Upper lobe of right lung (tissue), 1 donor: ENCODE data around the gene ZC3H10. TPM values are rescaled to one million over a fixed set of nuclear protein-coding genes. Genes with fewer than 3 reads are reported as not detected.
"Not testable (repeated sequence)": the region's sequence is repeated elsewhere in the genome, so short reads cannot be mapped to it uniquely, and the experiment has no call there.

Experiments
- ATAC-seq: fragments of 200-7000 bp; cut with Tn5 transposase; one replicate; pipeline ENCODE4 v1.9.1; 2020; ENCODE audit warnings: mild to moderate bottlenecking, moderate library complexity
- DNase-seq: peaks from one replicate; pipeline ENCODE4 v3.0.0-alpha.2; 2020
- H3K27ac ChIP-seq: fragments of 200-600 bp; one replicate; pipeline ENCODE4 v1.8.0; 2022
- H3K27me3 ChIP-seq: fragments of 200-600 bp; one replicate; pipeline ENCODE4 v1.8.0; 2022; ENCODE audit warnings: mild to moderate bottlenecking
- H3K36me3 ChIP-seq: fragments of 200-600 bp; one replicate; pipeline ENCODE4 v1.8.0; 2022
- H3K4me1 ChIP-seq: fragments of 200-600 bp; one replicate; pipeline ENCODE4 v1.8.0; 2022
- H3K4me3 ChIP-seq: fragments of 200-600 bp; one replicate; pipeline ENCODE4 v1.8.0; 2022; ENCODE audit warnings: mild to moderate bottlenecking
- H3K9me3 ChIP-seq: fragments of 200-600 bp; one replicate; pipeline ENCODE4 v1.8.0; 2022
- intact Hi-C: fragments of 100-400 bp; cut with DNase I; formaldehyde crosslinking; loops from one replicate; pipeline ENCODE4 v1.11.0; 2022
- total RNA-seq: library from RNA; stranded (reverse); fragmentation: NEBNext Ultra II Directional; extraction: Animal tissue kit (Norgen Biotek cat#: 25700); gene quantifications from one replicate; pipeline ENCODE4 v1.2.1, GENCODE V29; 2021
- TF ChIP-seq, protein P1 (sequence below): fragments of 200-600 bp; IDR thresholded peaks from one replicate; pipeline ENCODE4 v1.8.0; 2022; ENCODE audit warnings: antibody characterized with exemption
- donor health status: DM: no; HTN: yes; CAD: no; lungs with severe emphysema.

The ZC3H10 gene
- total RNA-seq, 1 donor from 2014 or later: 8.4 TPM

DNA sequence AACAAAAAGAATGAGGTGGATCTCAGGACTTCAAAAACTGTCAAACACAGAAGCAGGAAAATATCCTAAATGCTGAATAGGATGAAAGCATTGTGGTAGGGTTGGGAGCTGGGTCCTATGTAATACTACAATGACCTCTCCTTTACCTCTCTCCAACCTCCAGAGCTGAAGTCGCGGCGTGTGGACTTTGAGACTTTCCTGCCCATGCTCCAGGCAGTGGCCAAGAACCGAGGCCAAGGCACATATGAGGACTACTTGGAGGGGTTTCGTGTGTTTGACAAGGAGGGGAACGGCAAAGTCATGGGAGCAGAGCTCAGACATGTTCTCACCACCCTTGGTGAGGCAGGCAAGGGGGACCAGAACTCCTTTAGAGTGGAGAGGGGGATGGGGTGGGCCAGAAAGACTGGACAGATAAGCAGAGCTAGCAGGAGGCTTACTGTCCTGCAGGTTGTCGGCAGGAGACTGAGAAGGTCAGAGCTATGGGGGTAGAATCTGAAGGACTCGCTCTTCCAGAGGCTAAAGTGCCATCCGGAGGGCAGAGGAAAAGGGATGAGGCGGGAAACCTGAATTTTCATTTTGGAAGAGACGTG is 37.3 kb downstream of the ZC3H10 start:
- no peak for ATAC-seq
- DNase-seq: no peak
- H3K4me1 ChIP-seq: peaks cover 25% of the 10 kb centered on the region
- H3K36me3 ChIP-seq: peaks cover 9% of the 10 kb centered on the region
- intact Hi-C loops: no loop called here
- no peak overlapping the region for H3K27ac ChIP-seq
- H3K9me3 ChIP-seq: no peaks in the 10 kb centered on the region
- no peak overlapping the region for H3K4me3 ChIP-seq
- TF ChIP-seq, protein P1, sequence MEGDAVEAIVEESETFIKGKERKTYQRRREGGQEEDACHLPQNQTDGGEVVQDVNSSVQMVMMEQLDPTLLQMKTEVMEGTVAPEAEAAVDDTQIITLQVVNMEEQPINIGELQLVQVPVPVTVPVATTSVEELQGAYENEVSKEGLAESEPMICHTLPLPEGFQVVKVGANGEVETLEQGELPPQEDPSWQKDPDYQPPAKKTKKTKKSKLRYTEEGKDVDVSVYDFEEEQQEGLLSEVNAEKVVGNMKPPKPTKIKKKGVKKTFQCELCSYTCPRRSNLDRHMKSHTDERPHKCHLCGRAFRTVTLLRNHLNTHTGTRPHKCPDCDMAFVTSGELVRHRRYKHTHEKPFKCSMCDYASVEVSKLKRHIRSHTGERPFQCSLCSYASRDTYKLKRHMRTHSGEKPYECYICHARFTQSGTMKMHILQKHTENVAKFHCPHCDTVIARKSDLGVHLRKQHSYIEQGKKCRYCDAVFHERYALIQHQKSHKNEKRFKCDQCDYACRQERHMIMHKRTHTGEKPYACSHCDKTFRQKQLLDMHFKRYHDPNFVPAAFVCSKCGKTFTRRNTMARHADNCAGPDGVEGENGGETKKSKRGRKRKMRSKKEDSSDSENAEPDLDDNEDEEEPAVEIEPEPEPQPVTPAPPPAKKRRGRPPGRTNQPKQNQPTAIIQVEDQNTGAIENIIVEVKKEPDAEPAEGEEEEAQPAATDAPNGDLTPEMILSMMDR: no peak
- H3K27me3 ChIP-seq: no peaks in the 10 kb centered on the region

DNA sequence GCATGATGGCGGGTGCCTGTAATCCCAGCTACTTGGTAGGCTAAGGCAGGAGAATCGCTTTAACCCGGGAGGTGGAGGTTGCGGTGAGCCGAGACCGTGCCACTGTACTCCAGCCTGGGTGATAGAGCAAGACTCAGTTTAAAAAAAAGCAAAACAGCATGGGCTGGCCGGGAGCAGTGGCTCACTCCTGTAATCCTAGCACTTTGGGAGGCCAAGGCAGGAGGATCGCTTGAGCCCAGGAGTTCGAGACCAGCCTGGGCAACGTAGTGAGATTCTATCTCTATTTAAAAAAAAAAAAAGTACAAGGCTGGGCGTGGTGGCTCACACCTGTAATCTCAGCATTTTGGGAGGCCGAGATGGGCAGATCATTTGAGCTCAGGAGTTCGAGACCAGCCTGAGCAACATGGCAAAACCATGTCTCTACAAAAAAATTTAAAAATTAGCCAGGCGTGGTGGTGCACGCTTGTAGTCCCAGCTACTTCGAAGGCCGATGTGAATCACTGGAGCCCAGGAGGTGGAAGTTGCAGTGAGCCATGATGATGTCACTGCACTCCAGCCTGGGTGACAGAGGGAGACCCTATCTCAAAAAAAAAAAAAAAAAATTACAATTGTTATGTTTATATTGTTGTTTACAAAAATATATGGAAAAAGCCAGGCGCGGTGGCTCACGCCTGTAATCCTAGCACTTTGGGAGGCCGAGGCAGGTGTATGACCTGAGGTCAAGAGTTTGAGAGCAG is 38.6 kb downstream of the ZC3H10 start:
- H3K27me3 ChIP-seq, H3K9me3 ChIP-seq, DNase-seq, intact Hi-C loops, ATAC-seq: not testable (repeated sequence)
- H3K4me1 ChIP-seq: peaks cover 20% of the 10 kb centered on the region
- H3K4me3 ChIP-seq: peak overlapping the region; percentile 84
- peaks cover 22% of the 10 kb centered on the region for H3K36me3 ChIP-seq
- peak overlapping the region; percentile 96 for H3K27ac ChIP-seq

DNA sequence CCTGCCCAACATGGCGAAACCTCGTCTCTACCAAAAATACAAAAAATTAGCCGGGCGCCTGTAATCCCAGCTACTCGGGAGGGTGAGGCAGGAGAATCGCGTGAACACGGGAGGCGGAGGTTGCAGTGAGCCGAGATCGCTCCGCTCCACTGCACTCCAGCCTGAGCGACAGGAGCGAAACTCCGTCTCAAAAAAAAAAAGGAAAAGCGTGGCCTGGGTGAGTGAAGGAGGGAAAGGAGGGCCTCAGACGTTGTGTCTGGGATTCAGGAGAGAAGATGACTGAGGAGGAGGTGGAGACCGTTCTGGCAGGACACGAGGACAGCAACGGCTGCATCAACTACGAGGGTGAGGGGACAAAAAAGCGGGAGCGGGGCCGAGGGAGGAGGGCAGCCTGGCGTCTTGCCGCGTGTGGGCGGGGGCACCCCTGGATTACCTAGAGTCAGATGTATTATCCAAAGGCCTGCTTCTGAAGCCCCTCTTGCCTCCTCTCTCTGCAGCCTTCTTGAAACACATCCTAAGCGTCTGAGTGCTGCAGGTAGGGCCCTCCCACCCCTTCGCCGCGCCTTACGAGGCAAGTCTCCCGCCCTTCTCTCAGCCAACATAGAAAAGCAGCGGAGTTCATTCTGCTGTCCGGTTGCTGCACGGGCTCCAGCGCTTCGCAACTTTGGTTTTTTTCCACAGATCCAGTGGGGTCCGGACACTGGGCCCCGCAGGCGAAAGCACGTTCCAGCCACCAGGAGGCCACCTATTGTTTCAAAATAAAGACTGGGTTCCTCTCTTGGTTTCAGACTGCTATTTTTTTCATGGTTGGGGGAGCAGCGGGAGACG is 39.3 kb downstream of the ZC3H10 start:
- DNase-seq: peak; percentile 86
- intact Hi-C loops: no loop called here
- Histone ChIP-seq H3K4me1 (peaks cover 19% of the 10 kb centered on the region), H3K36me3 (peaks cover 29% of the 10 kb centered on the region), H3K9me3 (no peaks in the 10 kb centered on the region), H3K27me3 (no peaks in the 10 kb centered on the region), H3K27ac (peak overlapping the region; percentile 96), H3K4me3 (peak overlapping the region; percentile 84)
- TF ChIP-seq, protein P1: peak; percentile 66
- peak; percentile 62 for ATAC-seq

DNA sequence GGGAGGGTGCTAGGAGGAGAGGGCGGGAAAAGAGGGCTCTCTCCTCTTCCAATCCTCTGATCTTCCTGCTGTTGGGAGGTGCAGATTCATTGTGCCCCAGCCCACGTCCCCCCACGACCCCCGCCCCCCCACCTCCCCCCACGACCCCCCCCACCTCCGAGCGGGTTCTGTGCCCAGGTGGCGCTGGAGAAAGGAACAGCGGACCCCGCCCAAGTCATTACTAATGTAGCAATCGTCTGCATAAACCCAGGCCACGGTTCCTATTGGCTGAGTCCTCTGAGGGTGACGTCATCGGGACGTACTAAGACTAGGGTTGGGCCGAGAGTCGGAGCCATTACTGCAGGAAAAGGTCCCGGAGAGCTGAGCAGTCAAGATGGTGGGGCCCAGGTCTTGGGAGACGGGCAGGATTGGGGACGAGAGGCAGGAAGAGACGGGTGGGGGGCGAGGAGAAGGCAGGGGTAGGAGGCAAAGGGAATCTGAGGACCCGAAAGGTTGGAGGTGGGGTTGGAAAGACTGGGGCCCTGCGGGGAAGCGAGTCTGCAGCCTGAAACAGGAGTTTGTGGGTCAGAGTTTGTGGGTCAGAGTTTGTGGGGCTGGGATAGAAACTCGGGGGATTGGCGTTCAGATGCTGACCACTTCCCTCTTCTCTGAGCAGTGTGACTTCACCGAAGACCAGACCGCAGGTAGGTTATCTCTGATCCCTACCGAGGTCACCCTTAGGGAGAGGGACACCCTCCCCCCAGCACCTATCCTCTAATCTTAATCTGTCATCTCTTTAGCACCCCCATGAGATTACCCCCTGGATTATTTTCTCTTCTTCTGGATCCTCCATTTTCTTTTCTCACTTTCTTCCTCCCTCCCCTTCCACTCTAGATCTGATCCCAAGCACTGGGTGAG is 40.2 kb downstream of the ZC3H10 start, which contains the start of gene MYL6:
TSS of gene MYL6 (plus strand) at position 331 of the 897 bp plus-strand sequence. CDS start at position 374, 43 bp downstream.
- H3K36me3 ChIP-seq: peaks cover 38% of the 10 kb centered on the region

DNA sequence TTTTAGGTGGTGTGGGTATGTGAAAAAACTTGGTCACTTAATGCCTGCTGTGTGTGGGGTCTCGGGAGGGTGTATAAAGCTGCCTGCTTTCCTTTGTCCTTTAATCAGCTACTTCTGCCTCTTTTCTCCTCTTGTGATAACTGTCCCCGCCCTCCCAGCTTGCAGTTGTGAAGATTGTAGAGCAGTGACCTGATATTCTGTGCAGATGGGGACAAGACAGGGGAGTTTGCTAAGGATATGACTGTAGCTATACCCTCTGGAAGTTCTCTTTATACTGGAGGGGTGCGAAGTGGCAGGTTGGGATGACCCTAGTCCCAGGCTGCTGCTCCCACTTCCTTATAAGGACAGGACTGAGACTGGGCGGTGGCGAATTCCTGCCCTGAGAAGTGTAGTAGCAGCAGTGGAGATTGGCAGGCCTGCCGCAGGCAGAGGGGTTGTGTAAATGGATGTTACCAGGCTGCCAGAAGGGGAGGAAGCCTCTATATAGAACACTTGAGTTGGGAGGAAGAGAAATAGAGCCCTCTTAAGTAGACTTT is 40.9 kb downstream of the ZC3H10 start:
- ATAC-seq (peak; percentile 75), DNase-seq (peak; percentile 88)
- no peaks in the 10 kb centered on the region for H3K27me3 ChIP-seq

More for the DNA sequence above, 40.2 kb downstream of the ZC3H10 start, which contains the start of gene MYL6:
- intact Hi-C loops: no loop called here
- H3K4me3 ChIP-seq: peak within 1 kb of the TSS; percentile 84
- H3K27ac ChIP-seq: peak within 1 kb of the TSS; percentile 96
- TF ChIP-seq, protein P1: no peak
- H3K9me3 ChIP-seq: no peaks in the 10 kb centered on the region
- ATAC-seq (peak; percentile 88), DNase-seq (peak; percentile 93)
- H3K27me3 ChIP-seq: no peaks in the 10 kb centered on the region
- peaks cover 21% of the 10 kb centered on the region for H3K4me1 ChIP-seq

More for the DNA sequence above, 40.9 kb downstream of the ZC3H10 start:
- intact Hi-C loops: no loop called here
- peak overlapping the region; percentile 84 for H3K4me3 ChIP-seq
- H3K4me1 ChIP-seq: peaks cover 21% of the 10 kb centered on the region
- H3K9me3 ChIP-seq: no peaks in the 10 kb centered on the region
- TF ChIP-seq, protein P1: no peak
- peak overlapping the region; percentile 96 for H3K27ac ChIP-seq
- peaks cover 45% of the 10 kb centered on the region for H3K36me3 ChIP-seq
